ENCODE measurements around the gene GET4.

Gene GET4

GRCh38 chr7:924541-925231 is 48.3 kb downstream of the GET4 start:
- H3K27ac ChIP-seq = no peak overlapping the region
- TF ChIP-seq ZFX (IDR thresholded peaks at IDR 0.05; ENCODE audit: borderline replicate concordance) (no peak), CTCF (IDR thresholded peaks at IDR 0.05) (no peak)

- TF ChIP-seq ZFX (IDR thresholded peaks at IDR 0.05; ENCODE audit: borderline replicate concordance) (no peak), CTCF (IDR thresholded peaks at IDR 0.05) (no peak)
- H3K27ac ChIP-seq = no peak overlapping the region
Observed at GRCh38 chr7:925601-926000, 49.2 kb downstream of the GET4 start.

GRCh38 chr7:926061-927030 is 50.0 kb downstream of the GET4 start:
- TF ChIP-seq ZFX (IDR thresholded peaks at IDR 0.05; ENCODE audit: borderline replicate concordance) = no peak
- no peak for TF ChIP-seq CTCF (IDR thresholded peaks at IDR 0.05)
- H3K27ac ChIP-seq = no peak overlapping the region; the same call in 1 of the 2 replicates

- H3K27ac ChIP-seq = peak overlapping the region; percentile 15
- no peak for TF ChIP-seq CTCF (IDR thresholded peaks at IDR 0.05)
- no peak for TF ChIP-seq ZFX (IDR thresholded peaks at IDR 0.05; ENCODE audit: borderline replicate concordance)
Observed at GRCh38 chr7:927031-927671, 50.8 kb downstream of the GET4 start.

- TF ChIP-seq CTCF (IDR thresholded peaks at IDR 0.05) (no peak), ZFX (IDR thresholded peaks at IDR 0.05; ENCODE audit: borderline replicate concordance) (no peak)
- H3K27ac ChIP-seq = no peak overlapping the region
Observed at GRCh38 chr7:929311-929711, 53.0 kb downstream of the GET4 start.

- no peak overlapping the region for H3K27ac ChIP-seq
Observed at GRCh38 chr7:930975-931758, 54.8 kb downstream of the GET4 start.

More at GRCh38 chr7:930975-931758, 54.8 kb downstream of the GET4 start:
- no peak for TF ChIP-seq ZFX (IDR thresholded peaks at IDR 0.05; ENCODE audit: borderline replicate concordance)
- no peak for TF ChIP-seq CTCF (IDR thresholded peaks at IDR 0.05)

Measured in 22Rv1 (cell line).